Measurements from ENCODE around the gene NAA10. TPM values are rescaled to one million over a fixed set of nuclear protein-coding genes. Genes with fewer than 3 reads are reported as not detected.

NAA10 gene
- total RNA-seq, 1 experiment from 2014 or later = 210 TPM

DNA sequence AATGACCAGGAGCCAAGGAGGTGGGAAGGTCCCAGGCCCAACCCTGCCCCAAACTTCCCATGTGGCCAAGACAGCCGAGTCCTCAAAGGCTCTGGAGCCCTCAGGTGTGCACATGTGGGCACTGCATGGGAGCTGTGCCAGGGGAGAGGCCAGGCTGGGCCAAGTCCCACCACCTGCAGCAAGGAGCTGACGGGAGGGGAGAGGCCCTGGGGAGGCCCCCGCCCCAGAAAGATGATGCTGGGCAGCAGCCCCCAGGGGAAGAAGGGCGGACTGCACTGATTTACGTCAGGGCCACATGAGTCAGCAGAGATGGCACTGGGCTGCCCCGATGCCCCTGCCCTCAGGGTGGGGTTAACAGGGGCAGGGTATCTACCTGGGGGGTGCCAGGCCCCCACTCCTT, 50.2 kb downstream of the NAA10 start:
- DNase-seq (ENCODE audit: low spot score) = peak; percentile 22

DNA sequence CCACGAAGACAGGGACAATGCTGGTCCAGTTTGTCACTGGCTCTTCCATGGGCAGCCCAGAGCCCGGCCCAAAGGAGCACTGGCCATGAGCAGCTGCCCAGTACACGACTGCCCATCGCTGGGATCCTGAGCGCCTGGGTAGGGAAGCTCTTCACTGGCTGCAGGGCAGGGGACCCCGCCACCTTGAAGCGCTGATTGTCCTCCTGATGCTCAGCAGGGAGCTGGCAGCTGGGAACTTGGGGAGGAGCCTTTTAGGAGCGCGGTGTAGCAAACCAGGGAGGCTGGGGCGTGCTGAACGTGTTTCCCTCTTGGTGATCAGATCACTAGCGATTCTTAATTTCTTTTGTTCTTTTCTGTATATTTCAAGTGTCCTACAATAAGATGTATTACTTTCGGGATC, 50.7 kb downstream of the NAA10 start:
- DNase-seq (ENCODE audit: low spot score) = no peak

DNA sequence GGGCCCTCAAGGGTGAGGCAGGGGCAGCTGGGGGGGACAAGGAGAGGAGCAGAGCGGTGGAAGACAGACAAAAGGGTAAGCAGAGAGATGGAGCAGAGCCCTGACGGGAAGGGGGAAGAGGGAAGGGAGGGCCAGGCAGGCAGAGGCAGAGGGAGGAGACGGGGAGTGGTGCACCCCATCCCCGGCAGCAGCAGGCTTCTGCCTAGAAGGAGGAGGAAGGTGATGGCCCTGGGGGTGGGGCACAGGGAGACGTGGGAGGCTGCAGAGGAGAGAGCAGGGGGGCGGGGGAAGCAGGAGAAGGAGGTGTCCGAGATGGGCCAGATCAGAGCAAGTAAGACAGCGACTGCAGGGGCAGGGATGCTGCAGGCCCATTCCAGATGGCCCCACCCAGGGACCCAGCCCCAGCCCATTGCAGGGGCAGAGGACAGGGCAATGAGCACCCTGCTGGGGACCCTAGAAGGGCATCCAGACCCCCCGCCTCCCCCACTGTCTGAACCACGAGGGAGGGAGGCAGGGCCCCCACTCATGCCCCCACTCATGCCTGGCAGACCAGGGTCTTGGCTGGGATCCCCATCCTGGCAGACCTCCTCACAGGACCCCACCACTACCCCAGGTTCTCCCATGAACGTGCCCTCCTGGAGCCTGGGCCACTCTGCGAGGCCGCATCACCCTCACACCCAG, 51.5 kb downstream of the NAA10 start:
- no peak for DNase-seq (ENCODE audit: low spot score)

DNA sequence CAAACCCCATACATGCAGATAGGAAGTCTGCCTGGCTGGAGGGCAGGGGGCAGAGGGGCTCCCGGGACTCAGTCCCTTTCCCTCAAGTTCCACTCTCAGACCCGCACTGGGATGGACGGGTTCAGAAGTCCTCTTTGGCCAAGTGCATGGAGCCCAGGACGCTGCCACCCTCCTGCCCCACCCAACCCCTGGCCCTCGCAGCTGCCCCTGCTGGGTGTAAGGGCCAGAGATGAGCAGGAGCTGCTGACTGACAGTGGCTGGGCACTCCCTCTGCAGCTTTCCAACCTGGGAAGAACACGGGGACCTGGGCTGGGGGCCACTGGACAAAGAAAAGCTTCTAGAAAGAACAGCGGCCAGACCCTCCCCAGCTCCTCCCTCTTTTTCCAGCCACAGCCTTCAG, 52.3 kb downstream of the NAA10 start:
- no peak for DNase-seq (ENCODE audit: low spot score)

DNA sequence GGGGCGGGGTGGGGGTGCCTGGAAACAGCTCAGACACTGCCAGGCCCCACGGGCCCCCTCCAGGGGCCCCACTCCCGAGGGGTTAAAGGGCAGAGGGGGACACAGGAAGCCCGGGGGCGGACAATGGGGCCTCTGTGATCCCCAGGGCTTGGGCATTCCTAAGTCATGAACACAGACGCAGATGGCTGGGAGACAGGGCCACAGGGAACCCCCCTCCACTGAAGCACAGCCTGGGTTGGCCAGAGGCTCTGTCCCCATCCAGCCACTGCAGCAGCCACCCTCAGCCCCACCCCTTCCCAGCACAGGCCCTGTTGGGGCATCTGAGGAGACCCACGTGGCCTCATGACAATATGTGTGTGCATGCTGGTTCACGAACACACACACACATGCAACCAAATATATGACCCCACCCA, 52.7 kb downstream of the NAA10 start:
- peak; percentile 66 for DNase-seq (ENCODE audit: low spot score)

DNA sequence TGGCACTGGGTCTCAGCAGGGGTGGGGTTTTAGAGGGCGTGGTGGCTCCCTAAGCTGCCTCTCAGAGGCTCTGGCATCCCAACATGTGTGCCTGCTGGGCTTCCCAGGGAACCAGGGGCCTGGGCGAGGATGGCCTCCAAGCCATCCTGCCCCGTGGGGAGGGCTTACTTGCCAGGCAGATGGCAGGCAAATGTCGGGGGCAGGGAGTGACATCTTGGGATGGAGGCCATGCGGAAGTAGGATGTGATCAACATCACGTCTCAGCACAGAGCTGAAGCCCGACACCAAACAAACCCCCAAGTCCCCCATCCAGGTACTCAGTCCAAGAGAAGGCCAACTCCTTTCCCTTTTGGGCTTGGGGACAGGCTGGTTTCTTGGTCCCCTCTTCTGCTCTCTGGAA, 53.6 kb downstream of the NAA10 start:
- DNase-seq (ENCODE audit: low spot score) = no peak

DNA sequence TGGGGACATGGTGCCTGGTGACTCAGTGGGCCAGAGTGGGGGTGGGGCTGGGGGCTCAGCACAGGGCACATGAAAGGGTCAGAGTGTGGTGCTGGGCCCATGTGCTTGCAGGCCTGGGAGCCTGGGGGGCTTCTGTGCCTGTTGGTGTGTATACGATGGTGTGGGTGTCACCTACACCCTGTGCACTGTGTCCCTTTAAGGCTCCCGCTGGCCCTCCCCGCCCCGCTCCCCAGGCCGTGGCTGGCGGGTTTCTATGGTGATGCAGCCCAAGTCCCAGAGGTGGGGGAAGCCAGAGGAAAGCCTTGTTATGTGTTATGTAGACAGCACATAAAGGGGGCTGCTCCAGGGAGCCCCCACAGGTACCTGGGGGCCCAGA, 54.4 kb downstream of the NAA10 start:
- DNase-seq (ENCODE audit: low spot score) = no peak

DNA sequence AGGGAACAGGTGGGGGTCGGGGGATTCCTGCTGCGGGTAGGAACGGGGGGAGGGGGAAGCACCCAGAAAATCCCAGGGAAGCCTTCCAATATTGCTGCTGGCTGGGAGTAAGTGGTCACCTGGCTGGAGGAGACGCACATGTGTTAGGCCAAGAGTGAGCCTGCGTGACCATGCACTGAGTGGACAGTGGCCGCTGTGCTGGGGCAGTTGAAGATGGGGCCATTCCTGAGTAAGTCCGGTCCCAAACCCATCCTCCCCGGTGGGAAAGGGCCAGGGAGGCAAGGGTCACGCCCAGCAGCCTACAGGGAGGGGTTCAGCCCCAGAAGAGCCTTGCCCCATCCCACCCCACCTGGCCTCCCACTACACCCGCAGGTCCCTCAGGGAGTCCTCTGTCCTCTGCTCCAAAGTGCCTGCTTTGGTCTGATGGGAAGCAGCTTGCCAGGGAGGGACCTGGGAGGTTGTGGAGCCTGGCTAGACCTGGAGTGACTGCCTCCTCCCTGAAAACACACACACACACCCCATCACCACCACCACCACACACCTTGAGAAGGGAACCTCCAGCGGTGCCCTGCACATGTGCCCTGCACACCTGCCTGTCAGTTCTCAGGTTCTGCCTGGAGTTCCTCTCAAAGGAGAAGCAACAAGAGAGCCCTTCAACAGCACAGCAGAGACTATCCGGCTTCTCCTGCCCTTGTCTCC, 54.9 kb downstream of the NAA10 start:
- DNase-seq (ENCODE audit: low spot score) = no peak

Other genes with a start within 250 kb of the NAA10 start
- gene SLC6A8, start 247.1 kb downstream of the NAA10 start, total RNA-seq (2014; rRNA removed; shearing (Covaris generic)) = 17.1 and 25.6 TPM in 2 replicates
- 523 and 538 TPM in 2 replicates for gene BCAP31, start 210.7 kb downstream of the NAA10 start, total RNA-seq (2014; rRNA removed; shearing (Covaris generic))
- 44.7 and 44.8 TPM in 2 replicates for gene ABCD1, start 210.2 kb downstream of the NAA10 start, total RNA-seq (2014; rRNA removed; shearing (Covaris generic))
- gene PLXNB3, start 170.8 kb downstream of the NAA10 start, total RNA-seq (2014; rRNA removed; shearing (Covaris generic)) = 13.8 and 14.3 TPM in 2 replicates
- gene SRPK3, start 154.0 kb downstream of the NAA10 start, total RNA-seq (2014; rRNA removed; shearing (Covaris generic)) = 0.59 and 2.2 TPM in 2 replicates
- gene IDH3G, start 140.7 kb downstream of the NAA10 start, total RNA-seq (2014; rRNA removed; shearing (Covaris generic)) = 116 and 127 TPM in 2 replicates
- 227 and 287 TPM in 2 replicates for gene SSR4, start 140.4 kb downstream of the NAA10 start, total RNA-seq (2014; rRNA removed; shearing (Covaris generic))
- gene PDZD4, start 104.5 kb downstream of the NAA10 start, total RNA-seq (2014; rRNA removed; shearing (Covaris generic)) = 8.2 and 10.5 TPM in 2 replicates
- gene L1CAM, start 48.9 kb downstream of the NAA10 start, total RNA-seq (2014; rRNA removed; shearing (Covaris generic)) = 77.7 and 94.0 TPM in 2 replicates
- gene AVPR2, start 30.4 kb downstream of the NAA10 start, total RNA-seq (2014; rRNA removed; shearing (Covaris generic)) = 2.0 and 2.6 TPM in 2 replicates
- gene ARHGAP4, start 8.8 kb downstream of the NAA10 start, total RNA-seq (2014; rRNA removed; shearing (Covaris generic)) = 1.3 and 5.3 TPM in 2 replicates
- gene RENBP, start 9.6 kb upstream of the NAA10 start, total RNA-seq (2014; rRNA removed; shearing (Covaris generic)) = 0.62 TPM in 2 replicates
- gene HCFC1, start 36.8 kb upstream of the NAA10 start, total RNA-seq (2014; rRNA removed; shearing (Covaris generic)) = 40.8 and 41.7 TPM in 2 replicates
- 8.6 and 9.6 TPM in 2 replicates for gene TMEM187, start 37.7 kb upstream of the NAA10 start, total RNA-seq (2014; rRNA removed; shearing (Covaris generic))
- 192 and 220 TPM in 2 replicates for gene IRAK1, start 84.9 kb upstream of the NAA10 start, total RNA-seq (2014; rRNA removed; shearing (Covaris generic))
- 35.1 and 48.3 TPM in 2 replicates for gene MECP2, start 162.7 kb upstream of the NAA10 start, total RNA-seq (2014; rRNA removed; shearing (Covaris generic))
- not detected in 2 replicates for gene OPN1LW, start 209.2 kb upstream of the NAA10 start, total RNA-seq (2014; rRNA removed; shearing (Covaris generic))
- not detected in 2 replicates for gene OPN1MW, start 247.6 kb upstream of the NAA10 start, total RNA-seq (2014; rRNA removed; shearing (Covaris generic))